ENCODE data around the gene ANK3. TPM values are rescaled to one million over a fixed set of nuclear protein-coding genes. Genes with fewer than 3 reads are reported as not detected.

Gene ANK3
- polyA plus RNA-seq, 1 donor from 2014 or later = 114 TPM

DNA sequence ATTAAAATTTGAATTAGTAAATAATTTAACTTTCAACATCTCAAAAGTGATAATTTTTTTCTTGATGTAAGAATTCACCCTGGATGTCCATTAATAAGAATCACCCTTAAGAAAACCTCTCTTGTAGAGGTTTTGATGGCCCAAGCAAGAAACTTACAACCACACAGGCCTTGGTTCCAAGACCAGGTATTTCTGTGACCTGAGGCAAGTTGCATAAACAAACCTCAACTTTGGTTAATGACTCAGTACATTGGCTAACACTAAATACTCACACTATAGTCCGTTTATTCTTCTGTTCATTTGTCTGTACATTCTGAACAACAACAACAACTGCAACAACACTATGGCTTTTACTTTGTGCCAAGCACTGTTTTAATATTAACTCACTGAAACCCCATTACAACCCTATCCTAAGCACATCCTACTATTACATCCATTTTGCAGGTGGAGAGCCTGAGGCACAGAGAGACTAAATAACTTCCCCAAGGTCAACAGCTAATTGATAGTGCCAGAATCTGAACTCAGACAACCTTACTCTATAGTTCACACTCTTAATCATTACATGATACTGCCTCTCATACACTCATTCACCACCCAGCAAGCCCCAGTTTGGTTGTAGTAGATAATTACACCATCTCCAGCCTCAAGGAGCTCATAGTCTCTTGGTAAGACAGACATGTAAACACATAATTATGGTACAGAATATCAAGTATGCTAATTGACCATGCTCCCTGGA is 6.6 kb downstream of the ANK3 start (continued):
- no peak for TF ChIP-seq EP300 (conservative IDR thresholded peaks at IDR 0.05; ENCODE audit: poor library complexity, severe bottlenecking)

DNA sequence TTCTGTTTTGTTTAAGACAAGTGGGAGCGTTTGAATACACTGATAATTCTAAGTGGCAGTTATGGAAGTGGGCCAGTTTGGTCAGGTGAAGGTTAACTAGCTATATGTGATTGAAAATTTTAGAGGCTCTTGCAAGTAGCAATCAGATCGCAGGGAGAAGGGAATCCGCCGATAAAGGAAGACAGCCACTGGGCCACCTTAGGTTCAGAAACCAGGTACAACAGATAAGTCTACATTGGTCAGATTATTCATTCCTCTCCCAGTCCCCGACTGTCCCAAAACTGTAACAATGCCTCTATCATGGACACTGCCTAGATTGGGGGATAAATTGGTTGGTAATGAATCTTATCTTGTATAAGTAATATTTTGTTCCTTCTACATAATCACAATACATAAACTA is 8.9 kb downstream of the ANK3 start:
- no peak overlapping the region for H2AFZ ChIP-seq (ENCODE audit: low read depth, low read length)
- peaks cover 24% of the 10 kb centered on the region for H3K79me2 ChIP-seq (replicated peaks; ENCODE audit: insufficient read depth, low read length)
- no peak overlapping the region for H3K4me2 ChIP-seq (ENCODE audit: low read length)
- H3K27ac ChIP-seq (ENCODE audit: low read length) = no peak overlapping the region
- H3K27me3 ChIP-seq (ENCODE audit: insufficient read depth, low read depth, low read length) = no peaks in the 10 kb centered on the region
- no peaks in the 10 kb centered on the region for H3F3A ChIP-seq (ENCODE audit: insufficient read depth, low read length, poor library complexity, severe bottlenecking)
- no peak overlapping the region for H3K9ac ChIP-seq (ENCODE audit: low read length)
- no peak for TF ChIP-seq POLR2AphosphoS5 (IDR thresholded peaks at IDR 0.05)
- TF ChIP-seq RAD21 (conservative IDR thresholded peaks at IDR 0.05) = no peak
- no peak for TF ChIP-seq SMC3 (conservative IDR thresholded peaks at IDR 0.05; ENCODE audit: poor library complexity)
- TF ChIP-seq, protein P1, sequence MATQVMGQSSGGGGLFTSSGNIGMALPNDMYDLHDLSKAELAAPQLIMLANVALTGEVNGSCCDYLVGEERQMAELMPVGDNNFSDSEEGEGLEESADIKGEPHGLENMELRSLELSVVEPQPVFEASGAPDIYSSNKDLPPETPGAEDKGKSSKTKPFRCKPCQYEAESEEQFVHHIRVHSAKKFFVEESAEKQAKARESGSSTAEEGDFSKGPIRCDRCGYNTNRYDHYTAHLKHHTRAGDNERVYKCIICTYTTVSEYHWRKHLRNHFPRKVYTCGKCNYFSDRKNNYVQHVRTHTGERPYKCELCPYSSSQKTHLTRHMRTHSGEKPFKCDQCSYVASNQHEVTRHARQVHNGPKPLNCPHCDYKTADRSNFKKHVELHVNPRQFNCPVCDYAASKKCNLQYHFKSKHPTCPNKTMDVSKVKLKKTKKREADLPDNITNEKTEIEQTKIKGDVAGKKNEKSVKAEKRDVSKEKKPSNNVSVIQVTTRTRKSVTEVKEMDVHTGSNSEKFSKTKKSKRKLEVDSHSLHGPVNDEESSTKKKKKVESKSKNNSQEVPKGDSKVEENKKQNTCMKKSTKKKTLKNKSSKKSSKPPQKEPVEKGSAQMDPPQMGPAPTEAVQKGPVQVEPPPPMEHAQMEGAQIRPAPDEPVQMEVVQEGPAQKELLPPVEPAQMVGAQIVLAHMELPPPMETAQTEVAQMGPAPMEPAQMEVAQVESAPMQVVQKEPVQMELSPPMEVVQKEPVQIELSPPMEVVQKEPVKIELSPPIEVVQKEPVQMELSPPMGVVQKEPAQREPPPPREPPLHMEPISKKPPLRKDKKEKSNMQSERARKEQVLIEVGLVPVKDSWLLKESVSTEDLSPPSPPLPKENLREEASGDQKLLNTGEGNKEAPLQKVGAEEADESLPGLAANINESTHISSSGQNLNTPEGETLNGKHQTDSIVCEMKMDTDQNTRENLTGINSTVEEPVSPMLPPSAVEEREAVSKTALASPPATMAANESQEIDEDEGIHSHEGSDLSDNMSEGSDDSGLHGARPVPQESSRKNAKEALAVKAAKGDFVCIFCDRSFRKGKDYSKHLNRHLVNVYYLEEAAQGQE (IDR thresholded peaks at IDR 0.05; ENCODE audit: borderline replicate concordance) = no peak
- TF ChIP-seq EP300 (conservative IDR thresholded peaks at IDR 0.05; ENCODE audit: poor library complexity, severe bottlenecking) = no peak
- TF ChIP-seq MXI1 (conservative IDR thresholded peaks at IDR 0.05; ENCODE audit: poor library complexity, severe bottlenecking) = no peak
- TF ChIP-seq TAF1 (IDR thresholded peaks at IDR 0.05; ENCODE audit: low read depth) = no peak
- no peaks in the 10 kb centered on the region for H3K9me3 ChIP-seq (ENCODE audit: low read length)
- peaks cover 12% of the 10 kb centered on the region for H4K20me1 ChIP-seq (ENCODE audit: insufficient read depth)
- no peak overlapping the region for H3K4me3 ChIP-seq (ENCODE audit: low read length)
- H3K9me2 ChIP-seq (ENCODE audit: insufficient read depth, low read length) = no peaks in the 10 kb centered on the region
- no peaks in the 10 kb centered on the region for H3K36me3 ChIP-seq (ENCODE audit: insufficient read depth, low read length)

DNA sequence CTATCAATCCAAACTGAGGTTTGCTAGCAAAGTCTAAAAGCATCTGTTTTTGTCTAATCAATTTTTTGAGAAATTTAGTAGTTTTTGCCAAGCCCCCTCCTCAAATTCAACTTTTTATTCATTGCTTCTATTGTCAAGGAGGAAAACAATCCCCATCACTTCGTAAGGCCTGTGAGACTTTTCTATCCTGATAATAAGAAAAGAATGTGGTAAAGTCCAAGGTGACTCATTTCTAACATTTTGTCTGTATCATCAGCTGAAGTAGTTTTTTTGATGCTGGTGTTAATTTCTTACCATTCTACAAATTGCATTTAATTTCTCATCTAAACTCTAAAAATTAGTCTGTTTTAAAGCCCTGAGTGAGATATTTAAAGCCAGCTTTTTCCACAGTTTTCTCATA is 11.7 kb downstream of the ANK3 start:
- no peaks in the 10 kb centered on the region for H3F3A ChIP-seq (ENCODE audit: insufficient read depth, low read length, poor library complexity, severe bottlenecking)
- H3K9me2 ChIP-seq (ENCODE audit: insufficient read depth, low read length) = no peaks in the 10 kb centered on the region
- H3K36me3 ChIP-seq (ENCODE audit: insufficient read depth, low read length) = no peaks in the 10 kb centered on the region
- H3K9ac ChIP-seq (ENCODE audit: low read length) = no peak overlapping the region
- H3K4me3 ChIP-seq (ENCODE audit: low read length) = no peak overlapping the region
- no peaks in the 10 kb centered on the region for H3K9me3 ChIP-seq (ENCODE audit: low read length)
- H3K4me2 ChIP-seq (ENCODE audit: low read length) = no peak overlapping the region
- no peaks in the 10 kb centered on the region for H3K27me3 ChIP-seq (ENCODE audit: insufficient read depth, low read depth, low read length)
- peaks cover 15% of the 10 kb centered on the region for H4K20me1 ChIP-seq (ENCODE audit: insufficient read depth)
- TF ChIP-seq SMC3 (conservative IDR thresholded peaks at IDR 0.05; ENCODE audit: poor library complexity) (no peak), RAD21 (conservative IDR thresholded peaks at IDR 0.05) (no peak), MXI1 (conservative IDR thresholded peaks at IDR 0.05; ENCODE audit: poor library complexity, severe bottlenecking) (no peak), POLR2AphosphoS5 (IDR thresholded peaks at IDR 0.05) (no peak)
- peaks cover 14% of the 10 kb centered on the region for H3K79me2 ChIP-seq (replicated peaks; ENCODE audit: insufficient read depth, low read length)
- H3K27ac ChIP-seq (ENCODE audit: low read length) = no peak overlapping the region
- H2AFZ ChIP-seq (ENCODE audit: low read depth, low read length) = no peak overlapping the region

DNA sequence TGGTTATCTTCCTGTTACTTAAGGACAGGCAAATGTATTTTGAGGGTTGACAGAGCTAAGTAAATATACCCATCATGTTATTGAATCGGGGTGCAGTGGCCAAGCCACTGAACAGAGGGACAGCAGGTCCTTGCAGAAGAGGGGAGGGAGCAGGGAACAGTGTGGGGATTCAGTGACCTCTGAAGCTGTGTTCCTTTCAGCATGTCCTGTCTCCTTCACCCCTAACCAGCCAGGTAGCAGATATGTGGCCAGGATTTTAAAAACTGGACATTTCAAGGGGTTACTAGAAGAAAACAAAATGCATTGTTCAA is 12.7 kb downstream of the ANK3 start:
- Histone ChIP-seq H3K4me2 (ENCODE audit: low read length) (no peak overlapping the region), H3K9me2 (ENCODE audit: insufficient read depth, low read length) (no peaks in the 10 kb centered on the region), H3K27me3 (ENCODE audit: insufficient read depth, low read depth, low read length) (no peaks in the 10 kb centered on the region), H3K36me3 (ENCODE audit: insufficient read depth, low read length) (no peaks in the 10 kb centered on the region), H3K9me3 (ENCODE audit: low read length) (no peaks in the 10 kb centered on the region), H3F3A (ENCODE audit: insufficient read depth, low read length, poor library complexity, severe bottlenecking) (no peaks in the 10 kb centered on the region), H3K79me2 (replicated peaks; ENCODE audit: insufficient read depth, low read length) (peaks cover 12% of the 10 kb centered on the region), H4K20me1 (ENCODE audit: insufficient read depth) (peaks cover 15% of the 10 kb centered on the region), H2AFZ (ENCODE audit: low read depth, low read length) (no peak overlapping the region), H3K4me3 (ENCODE audit: low read length) (no peak overlapping the region), H3K27ac (ENCODE audit: low read length) (no peak overlapping the region), H3K9ac (ENCODE audit: low read length) (no peak overlapping the region)
- TF ChIP-seq, protein P2, sequence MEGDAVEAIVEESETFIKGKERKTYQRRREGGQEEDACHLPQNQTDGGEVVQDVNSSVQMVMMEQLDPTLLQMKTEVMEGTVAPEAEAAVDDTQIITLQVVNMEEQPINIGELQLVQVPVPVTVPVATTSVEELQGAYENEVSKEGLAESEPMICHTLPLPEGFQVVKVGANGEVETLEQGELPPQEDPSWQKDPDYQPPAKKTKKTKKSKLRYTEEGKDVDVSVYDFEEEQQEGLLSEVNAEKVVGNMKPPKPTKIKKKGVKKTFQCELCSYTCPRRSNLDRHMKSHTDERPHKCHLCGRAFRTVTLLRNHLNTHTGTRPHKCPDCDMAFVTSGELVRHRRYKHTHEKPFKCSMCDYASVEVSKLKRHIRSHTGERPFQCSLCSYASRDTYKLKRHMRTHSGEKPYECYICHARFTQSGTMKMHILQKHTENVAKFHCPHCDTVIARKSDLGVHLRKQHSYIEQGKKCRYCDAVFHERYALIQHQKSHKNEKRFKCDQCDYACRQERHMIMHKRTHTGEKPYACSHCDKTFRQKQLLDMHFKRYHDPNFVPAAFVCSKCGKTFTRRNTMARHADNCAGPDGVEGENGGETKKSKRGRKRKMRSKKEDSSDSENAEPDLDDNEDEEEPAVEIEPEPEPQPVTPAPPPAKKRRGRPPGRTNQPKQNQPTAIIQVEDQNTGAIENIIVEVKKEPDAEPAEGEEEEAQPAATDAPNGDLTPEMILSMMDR (IDR thresholded peaks at IDR 0.05; ENCODE audit: poor library complexity, severe bottlenecking) = no peak
- TF ChIP-seq EP300 (conservative IDR thresholded peaks at IDR 0.05; ENCODE audit: poor library complexity, severe bottlenecking) (no peak), RAD21 (conservative IDR thresholded peaks at IDR 0.05) (no peak), EZH2 (IDR thresholded peaks at IDR 0.05; ENCODE audit: borderline replicate concordance, insufficient read depth, low read length, poor library complexity, severe bottlenecking) (no peak), SMC3 (conservative IDR thresholded peaks at IDR 0.05; ENCODE audit: poor library complexity) (no peak), TAF1 (IDR thresholded peaks at IDR 0.05; ENCODE audit: low read depth) (no peak), POLR2AphosphoS5 (IDR thresholded peaks at IDR 0.05) (no peak), MXI1 (conservative IDR thresholded peaks at IDR 0.05; ENCODE audit: poor library complexity, severe bottlenecking) (no peak)
- TF ChIP-seq, protein P1 (IDR thresholded peaks at IDR 0.05; ENCODE audit: borderline replicate concordance) = no peak
